ENCODE results near the gene TOMM5. TPM values are rescaled to one million over a fixed set of nuclear protein-coding genes. Genes with fewer than 3 reads are reported as not detected.
A peak's percentile ranks its signal among the peaks of the same experiment; 100 is the strongest.
"Not testable (repeated sequence)": the region's sequence is repeated elsewhere in the genome, so short reads cannot be mapped to it uniquely, and the experiment has no call there.

Gene TOMM5
- total and polyA plus RNA-seq, 8 donors = 22.8 to 59.2 (median 38.0) TPM

DNA sequence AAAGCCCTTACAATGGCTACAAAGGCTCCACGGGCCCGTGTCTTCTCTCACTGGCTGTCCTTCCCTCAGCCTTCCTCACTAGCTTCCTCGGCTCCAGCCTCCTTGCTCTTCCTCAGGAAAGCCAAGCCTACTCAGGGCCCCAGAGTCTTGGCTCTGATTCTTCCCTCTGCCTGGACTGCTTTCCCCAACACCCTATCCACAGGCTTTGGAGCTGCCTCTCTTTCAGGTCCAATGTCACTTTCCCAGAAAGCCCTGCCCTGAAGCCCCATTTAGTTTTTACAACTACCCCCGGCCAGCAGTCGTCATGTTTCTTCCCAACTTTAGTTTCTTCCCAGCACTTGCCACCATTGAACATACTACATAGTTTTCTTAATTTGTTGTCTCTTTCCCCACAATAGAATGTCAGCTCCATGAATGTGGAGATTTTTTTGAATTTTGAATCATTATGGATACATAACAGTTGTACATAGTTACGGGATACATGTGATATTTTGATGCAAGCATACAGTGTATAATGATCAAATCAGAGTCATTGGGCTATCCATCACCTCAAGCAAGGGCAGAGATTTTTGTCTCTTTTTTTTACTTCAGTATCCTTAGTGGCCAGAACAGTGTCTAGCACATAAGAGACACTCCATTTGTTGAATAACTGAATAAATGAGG, 17.5 kb upstream of the TOMM5 start:
- no peak for FAIRE-seq

DNA sequence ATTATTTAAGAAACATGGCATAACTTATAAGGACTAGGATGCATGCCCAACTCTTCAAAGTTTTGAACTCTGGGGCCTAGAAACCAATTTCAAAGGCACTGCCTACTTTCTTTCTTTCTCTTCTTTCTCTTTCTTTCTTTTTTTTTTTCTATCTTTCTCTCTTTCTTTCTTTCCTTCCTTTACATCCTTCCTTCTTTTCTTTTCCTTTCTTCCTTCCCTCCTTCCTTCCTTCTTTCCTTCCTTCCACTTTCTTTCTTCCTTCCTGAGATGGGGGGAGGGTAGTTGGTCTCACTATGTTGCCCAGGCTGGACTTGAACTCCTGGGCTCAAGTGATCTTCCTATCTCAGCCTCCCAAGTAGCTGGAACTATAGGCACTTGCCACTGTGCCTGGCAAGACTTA, 15.9 kb upstream of the TOMM5 start:
- DNase-seq (no peak), ATAC-seq (no peak), FAIRE-seq (no peak)
- Histone ChIP-seq H3K27ac (no peak overlapping the region), H3K9me3 (no peaks in the 10 kb centered on the region), H3K4me3 (no peak overlapping the region), H3K27me3 (no peaks in the 10 kb centered on the region), H3K36me3 (no peaks in the 10 kb centered on the region), H3K4me1 (peaks cover 0 to 4% (median 0%) of the 10 kb centered on the region in 3 donors)
- TF ChIP-seq CTCF (IDR thresholded peaks at IDR 0.05) = no peak
- intact Hi-C loops (cut with DNase I) = loop anchor here in 1 of 3 donors (10.0 kb wide), 1 partner anchor 57 kb away; no protein-coding TSS in a partner anchor

More for the DNA sequence above, 17.5 kb upstream of the TOMM5 start:
- Histone ChIP-seq H3K36me3 (no peaks in the 10 kb centered on the region), H3K27ac (no peak overlapping the region), H3K27me3 (no peaks in the 10 kb centered on the region), H3K9me3 (no peaks in the 10 kb centered on the region), H3K4me1 (no peaks in the 10 kb centered on the region), H3K4me3 (no peak overlapping the region)
- ATAC-seq (no peak), DNase-seq (no peak)
- TF ChIP-seq CTCF (IDR thresholded peaks at IDR 0.05) = no peak
- 59 to 76% methylated on average over 6 of the region's 6 CpGs for WGBS, 2 donors
- intact Hi-C loops (cut with DNase I) = loop anchor here in 1 of 3 donors (10.0 kb wide), 1 partner anchor 55 kb away; no protein-coding TSS in a partner anchor

- H3K4me3 ChIP-seq = no peak overlapping the region
- H3K9me3 ChIP-seq = no peaks in the 10 kb centered on the region
- H3K36me3 ChIP-seq = no peaks in the 10 kb centered on the region
- intact Hi-C loops (cut with DNase I) = loop anchor here in 1 of 3 donors (10.0 kb wide), 1 partner anchor 61 kb away; no protein-coding TSS in a partner anchor
- peaks cover 0 to 14% (median 5%) of the 10 kb centered on the region in 3 donors for H3K4me1 ChIP-seq
- no peak for ATAC-seq
- no peak for DNase-seq
- 85 to 87% methylated on average over 1 of the region's 1 CpG for WGBS, 2 donors
- H3K27ac ChIP-seq = no peak overlapping the region
- no peak for TF ChIP-seq CTCF (IDR thresholded peaks at IDR 0.05)
- FAIRE-seq = no peak
- H3K27me3 ChIP-seq = no peaks in the 10 kb centered on the region
These were observed 11.9 kb upstream of the TOMM5 start for GRCh38 chr9:37604296-37604695.

DNA sequence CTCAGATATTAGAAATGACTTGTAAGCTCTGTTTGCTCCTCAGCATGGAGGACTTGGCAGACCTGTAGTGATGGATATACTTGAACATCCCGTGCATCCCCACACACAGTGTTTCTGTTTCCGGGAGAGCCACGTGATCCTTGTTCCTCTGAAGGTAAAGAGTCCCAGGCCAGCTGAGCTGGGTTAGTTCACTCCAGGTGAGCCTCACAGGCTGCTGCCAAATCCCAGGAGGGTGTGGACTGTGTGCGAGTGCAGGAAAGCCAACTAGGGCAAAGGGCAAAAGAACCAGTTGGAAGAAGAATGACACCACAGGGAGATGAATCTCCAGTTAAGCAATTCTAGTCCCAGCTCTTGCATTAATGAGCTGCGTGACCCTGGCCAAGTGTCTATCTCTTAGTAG, 10.4 kb upstream of the TOMM5 start:
- Histone ChIP-seq H3K36me3 (no peaks in the 10 kb centered on the region), H3K27ac (peak overlapping the region in 1 of 4 donors; percentile 57), H3K4me1 (peaks cover 0 to 14% (median 5%) of the 10 kb centered on the region in 3 donors), H3K9me3 (no peaks in the 10 kb centered on the region), H3K27me3 (no peaks in the 10 kb centered on the region), H3K4me3 (no peak overlapping the region)
- FAIRE-seq (no peak), DNase-seq (peak in 5 of 6 donors; percentile 81 to 93 (median 86)), ATAC-seq (peak; percentile 98 to 100 (median 99))
- intact Hi-C loops (cut with DNase I) = loop anchor here in 1 of 3 donors (10.0 kb wide), 1 partner anchor 62 kb away; no protein-coding TSS in a partner anchor
- TF ChIP-seq CTCF (IDR thresholded peaks at IDR 0.05) = no peak
- WGBS, 2 donors = 12% methylated on average over 5 of the region's 5 CpGs

GRCh38 chr9:37602061-37602460, 9.7 kb upstream of the TOMM5 start:
- not testable (repeated sequence) for H3K9me3 ChIP-seq, H3K27me3 ChIP-seq, FAIRE-seq, H3K4me3 ChIP-seq, H3K36me3 ChIP-seq, DNase-seq, H3K27ac ChIP-seq, ATAC-seq
- WGBS, 2 donors = 80 to 85% methylated on average over 4 of the region's 4 CpGs
- H3K4me1 ChIP-seq = peaks cover 0 to 14% (median 5%) of the 10 kb centered on the region in 3 donors
- intact Hi-C loops (cut with DNase I) = loop anchor here in 1 of 3 donors (10.0 kb wide), 1 partner anchor 63 kb away; no protein-coding TSS in a partner anchor
